ENCODE data around the gene UBALD2. TPM values are rescaled to one million over a fixed set of nuclear protein-coding genes. Genes with fewer than 3 reads are reported as not detected.

UBALD2 gene
- total and polyA plus RNA-seq, 2 of the 8 experiments (the other 6 are each of a cell fraction or from before 2014, with no cell fraction given): 17.8 to 22.6 TPM

DNA sequence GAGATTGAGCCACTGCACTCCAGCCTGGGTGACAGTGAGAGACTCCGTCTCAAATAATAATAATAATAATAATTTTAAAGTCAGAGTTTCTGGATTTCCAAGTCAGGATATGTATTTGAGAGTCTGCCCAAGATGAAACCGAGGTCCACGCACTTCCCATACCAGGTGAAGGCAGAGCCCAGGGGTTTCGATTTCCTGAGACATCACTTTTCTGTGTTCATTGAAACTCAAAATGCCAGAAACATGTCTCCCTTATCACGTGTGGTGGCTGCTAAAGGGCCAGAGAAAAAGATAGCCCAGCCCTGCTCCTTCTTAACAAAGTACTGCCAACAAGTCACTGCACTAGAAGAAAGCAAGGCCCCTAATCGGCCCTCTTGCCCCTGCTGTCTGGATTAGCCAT is 15.0 kb upstream of the UBALD2 start:
- TF ChIP-seq EZH2 (IDR thresholded peaks at IDR 0.05; ENCODE audit: low read depth, low read length, severe bottlenecking) (no peak), SRF (IDR thresholded peaks at IDR 0.05; ENCODE audit: low read depth, low read length) (no peak), SAP30 (IDR thresholded peaks at IDR 0.05; ENCODE audit: insufficient read depth, insufficient replicate concordance, low read length) (no peak), CBX5 (IDR thresholded peaks at IDR 0.05; ENCODE audit: low read depth, low read length) (no peak), BACH1 (IDR thresholded peaks at IDR 0.05; ENCODE audit: low read length) (no peak), SUZ12 (IDR thresholded peaks at IDR 0.05; ENCODE audit: low read length) (no peak), CREB1 (IDR thresholded peaks at IDR 0.05) (no peak), NRF1 (IDR thresholded peaks at IDR 0.05; ENCODE audit: low read depth, low read length) (no peak), HDAC6 (IDR thresholded peaks at IDR 0.05; ENCODE audit: low read depth, low read length) (no peak), SIRT6 (IDR thresholded peaks at IDR 0.05; ENCODE audit: low read length) (no peak), POU5F1 (IDR thresholded peaks at IDR 0.05; ENCODE audit: low read depth, low read length) (no peak)
- TF ChIP-seq, protein P1, sequence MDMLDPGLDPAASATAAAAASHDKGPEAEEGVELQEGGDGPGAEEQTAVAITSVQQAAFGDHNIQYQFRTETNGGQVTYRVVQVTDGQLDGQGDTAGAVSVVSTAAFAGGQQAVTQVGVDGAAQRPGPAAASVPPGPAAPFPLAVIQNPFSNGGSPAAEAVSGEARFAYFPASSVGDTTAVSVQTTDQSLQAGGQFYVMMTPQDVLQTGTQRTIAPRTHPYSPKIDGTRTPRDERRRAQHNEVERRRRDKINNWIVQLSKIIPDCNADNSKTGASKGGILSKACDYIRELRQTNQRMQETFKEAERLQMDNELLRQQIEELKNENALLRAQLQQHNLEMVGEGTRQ (IDR thresholded peaks at IDR 0.05; ENCODE audit: low read length): no peak
- H4K8ac ChIP-seq (ENCODE audit: extremely low read depth, insufficient read depth, low read length): no peak overlapping the region
- no peak overlapping the region for H2AK5ac ChIP-seq (ENCODE audit: low read depth, low read length)
- H3K23me2 ChIP-seq (ENCODE audit: low read depth, low read length): no peaks in the 10 kb centered on the region
- DNase-seq (ENCODE audit: low read depth in 1 of 2, low spot score in 2 of 2) (no peak), FAIRE-seq (no peak)
- H3K9me3 ChIP-seq (ENCODE audit: insufficient read depth in 2 of 2, low read depth in 1 of 2, low read length in 1 of 2): no peaks in the 10 kb centered on the region
- no peak overlapping the region for H2BK120ac ChIP-seq (replicated peaks; ENCODE audit: low read depth, low read length)
- H3K4me2 ChIP-seq (ENCODE audit: insufficient read depth in 1 of 2, low read depth in 2 of 2, low read length in 2 of 2): no peak overlapping the region
- no peak overlapping the region for H2AFZ ChIP-seq (ENCODE audit: low read length)
- no peak overlapping the region for H4K5ac ChIP-seq (ENCODE audit: insufficient read length, low read depth, low read length)
- H2BK20ac ChIP-seq (ENCODE audit: low read length): no peak overlapping the region
- H4K91ac ChIP-seq (replicated peaks; ENCODE audit: insufficient read length, low read length): no peak overlapping the region
- no peaks in the 10 kb centered on the region for H4K20me1 ChIP-seq (replicated peaks in 1 of 2; ENCODE audit: control insufficient read depth in 1 of 2, insufficient read depth in 2 of 2, low read length in 2 of 2)
- no peak overlapping the region for H3K18ac ChIP-seq (ENCODE audit: extremely low read depth, low read length)
- H3K9ac ChIP-seq (replicated peaks in 1 of 4; ENCODE audit: extremely low read depth in 1 of 4, low read depth in 3 of 4, low read length in 3 of 4): no peak overlapping the region
- H2BK5ac ChIP-seq (ENCODE audit: low read depth, low read length): no peak overlapping the region
- H2BK12ac ChIP-seq (ENCODE audit: low read depth, low read length): no peak overlapping the region
- no peaks in the 10 kb centered on the region for H3K79me1 ChIP-seq (ENCODE audit: low read depth, low read length)
- no peaks in the 10 kb centered on the region for H3K36me3 ChIP-seq (ENCODE audit: control insufficient read depth in 2 of 4, insufficient read depth in 4 of 4, low read length in 3 of 4)
- H3K79me2 ChIP-seq (ENCODE audit: control insufficient read depth in 1 of 2, insufficient read depth in 2 of 2, low read length in 2 of 2): no peaks in the 10 kb centered on the region
- H2BK15ac ChIP-seq (ENCODE audit: low read length): no peak overlapping the region
- H3K4ac ChIP-seq (replicated peaks; ENCODE audit: insufficient read length, low read depth, low read length): no peak overlapping the region
- no peak overlapping the region for H3K23ac ChIP-seq (ENCODE audit: insufficient read length)
- ChIA-PET CTCF (ENCODE audit: partially characterized antibody) (interaction anchor here (1.5 kb wide), 2 partner anchors 11 to 60 kb away, joined by 3 read pairs; no protein-coding TSS in a partner anchor), POLR2A (ENCODE audit: partially characterized antibody) (no interaction called here)
- H3K27ac ChIP-seq (ENCODE audit: low read depth, low read length): no peak overlapping the region
- no peak overlapping the region for H3K14ac ChIP-seq (ENCODE audit: insufficient read length)
- H3K27me3 ChIP-seq (replicated peaks in 1 of 4; ENCODE audit: control insufficient read depth in 3 of 4, extremely low read depth in 1 of 4, insufficient read depth in 3 of 4, low read length in 3 of 4): no peaks in the 10 kb centered on the region; a peak in 1 of 7 replicates
- no peak overlapping the region for H3K56ac ChIP-seq (replicated peaks; ENCODE audit: insufficient read length, low read depth, low read length)
- peaks cover 0 to 3% (median 1%) of the 10 kb centered on the region in 4 experiments; a peak in 3 of 7 replicates for H3K4me1 ChIP-seq (replicated peaks in 1 of 4; ENCODE audit: control insufficient read depth in 3 of 4, insufficient read depth in 4 of 4, low read length in 3 of 4)
- 90% methylated on average over 6 of the region's 6 CpGs; no CpG with 5 or more reads in 1 of the 2 experiments for WGBS, 2 experiments (ENCODE audit: extremely low coverage in 1 of 2, insufficient coverage in 1 of 2, insufficient read length in 1 of 2, insufficient replicate concordance in 2 of 2, low coverage in 1 of 2, low lambda C conversion rate in 2 of 2, missing lambda C conversion rate in 1 of 2)
- H3K4me3 ChIP-seq (ENCODE audit: extremely low read depth in 1 of 4, insufficient read depth in 2 of 4, low read depth in 3 of 4, low read length in 4 of 4): no peak overlapping the region

Measured in H1 (cell line).